HEK293 (cell line): ENCODE measurements around the gene RTN4RL2.

Experiments
- CTCF ChIA-PET: fragments of 350-600 bp; formaldehyde crosslinking; extraction: SDS; loops from one replicate; lab custom pipeline; 2021; ENCODE audit warnings: antibody characterized with exemption; lab: Yijun Ruan, JAX
- POLR2A ChIA-PET: fragments of 300-600 bp; formaldehyde crosslinking; extraction: SDS; loops from one replicate; lab custom pipeline; 2020; ENCODE audit warnings: antibody characterized with exemption, inconsistent platforms; lab: Yijun Ruan, JAX
- H3K27ac ChIP-seq: fragments of 200-500 bp; sonication (Bioruptor generic); 2 replicates; pipeline ENCODE4 v1.5.1; 2014; ENCODE audit warnings: low read depth, low read length, control low read depth, inconsistent platforms; ENCODE audit errors: extremely low read depth
- H3K36me3 ChIP-seq, 2 experiments: fragments of 200-500 bp in 1 of 2; sonication (Bioruptor generic) in 1 of 2; 1 replicate in 1 of 2; 2 replicates in 1 of 2; pipeline ENCODE4 v1.5.1; 2014 to 2017; ENCODE audit warnings: inconsistent platforms in 2 of 2, low read length in 2 of 2; ENCODE audit not compliant: control insufficient read depth in 2 of 2, insufficient read depth in 1 of 2
- H3K4me1 ChIP-seq: fragments of 200-500 bp; sonication (Bioruptor generic); 2 replicates; pipeline ENCODE4 v1.5.1; 2014; ENCODE audit warnings: mild to moderate bottlenecking, low read length, inconsistent platforms; ENCODE audit not compliant: control insufficient read depth, insufficient read depth
- H3K4me3 ChIP-seq: 2 replicates; pipeline ENCODE4 v1.5.1; 2011; ENCODE audit warnings: low read depth, mild to moderate bottlenecking, control low read depth, low read length, moderate library complexity
- H3K9me3 ChIP-seq: fragments of 200-500 bp; sonication (Bioruptor generic); 2 replicates; pipeline ENCODE4 v1.5.1; 2014; ENCODE audit warnings: low read depth, low read length, inconsistent platforms; ENCODE audit not compliant: control insufficient read depth, insufficient read depth
- SCRT1 ChIP-seq: fragments of 450-650 bp; formaldehyde crosslinking; IDR thresholded peaks from 2 replicates; pipeline ENCODE4 v1.5.1; 2016; ENCODE audit warnings: missing biosample characterization, missing genetic modification characterization, borderline replicate concordance
- SP2 ChIP-seq: fragments of 450-650 bp; formaldehyde crosslinking; IDR thresholded peaks from 2 replicates; pipeline ENCODE4 v1.5.1; 2016; ENCODE audit warnings: missing biosample characterization, missing genetic modification characterization
- TRIM28 ChIP-seq: IDR thresholded peaks from 2 replicates; pipeline ENCODE4 v1.6.1; 2011; ENCODE audit warnings: low read length, control low read depth, borderline replicate concordance
- WT1 ChIP-seq: fragments of 450-650 bp; formaldehyde crosslinking; IDR thresholded peaks from 2 replicates; pipeline ENCODE4 v1.5.1; 2016; ENCODE audit warnings: missing biosample characterization, missing genetic modification characterization
- ZIC2 ChIP-seq: fragments of 450-650 bp; formaldehyde crosslinking; IDR thresholded peaks from 2 replicates; pipeline ENCODE4 v1.5.1; 2016; ENCODE audit warnings: missing biosample characterization, missing genetic modification characterization
- ZNF146 ChIP-seq: fragments of 450-650 bp; formaldehyde crosslinking; IDR thresholded peaks from 2 replicates; pipeline ENCODE4 v1.5.1; 2016; ENCODE audit warnings: missing biosample characterization, missing genetic modification characterization
- ZNF155 ChIP-seq: fragments of 450-650 bp; formaldehyde crosslinking; IDR thresholded peaks from 2 replicates; pipeline ENCODE4 v1.5.1; 2016; ENCODE audit warnings: missing biosample characterization, missing genetic modification characterization
- ZNF174 ChIP-seq: fragments of 450-650 bp; formaldehyde crosslinking; IDR thresholded peaks from 2 replicates; pipeline ENCODE4 v1.5.0; 2017; ENCODE audit warnings: missing biosample characterization, mild to moderate bottlenecking, missing genetic modification characterization
- ZNF184 ChIP-seq: fragments of 450-650 bp; IDR thresholded peaks from 2 replicates; pipeline ENCODE4 v1.5.1; 2018; ENCODE audit warnings: missing biosample characterization, mild to moderate bottlenecking, missing genetic modification characterization
- ZNF2 ChIP-seq: fragments of 450-650 bp; formaldehyde crosslinking; IDR thresholded peaks from 2 replicates; pipeline ENCODE4 v1.5.1; 2016; ENCODE audit warnings: missing biosample characterization, missing genetic modification characterization
- ZNF324 ChIP-seq: fragments of 450-650 bp; formaldehyde crosslinking; IDR thresholded peaks from 2 replicates; pipeline ENCODE4 v1.5.1; 2016; ENCODE audit warnings: missing biosample characterization, missing genetic modification characterization
- ZNF341 ChIP-seq: fragments of 450-650 bp; formaldehyde crosslinking; IDR thresholded peaks from 2 replicates; pipeline ENCODE4; 2016; ENCODE audit warnings: low read depth, missing biosample characterization, missing genetic modification characterization
- ZNF354C ChIP-seq: fragments of 450-650 bp; formaldehyde crosslinking; IDR thresholded peaks from 2 replicates; pipeline ENCODE4 v1.5.1; 2016; ENCODE audit warnings: missing biosample characterization, missing genetic modification characterization, low read depth, borderline replicate concordance
- ZNF394 ChIP-seq: fragments of 450-650 bp; formaldehyde crosslinking; IDR thresholded peaks from 2 replicates; pipeline ENCODE4 v1.5.1; 2016; ENCODE audit warnings: missing biosample characterization, missing genetic modification characterization, mild to moderate bottlenecking, moderate library complexity, borderline replicate concordance
- ZNF555 ChIP-seq: fragments of 450-650 bp; formaldehyde crosslinking; conservative IDR thresholded peaks from 2 replicates; pipeline ENCODE4 v1.5.1; 2017; ENCODE audit warnings: missing biosample characterization, mild to moderate bottlenecking, missing genetic modification characterization, inconsistent platforms
- ZNF560 ChIP-seq: fragments of 450-650 bp; formaldehyde crosslinking; IDR thresholded peaks from 2 replicates; pipeline ENCODE4 v1.5.1; 2017; ENCODE audit warnings: missing biosample characterization, missing genetic modification characterization, borderline replicate concordance
- ZNF610 ChIP-seq: fragments of 450-650 bp; formaldehyde crosslinking; IDR thresholded peaks from 2 replicates; pipeline ENCODE4 v1.5.1; 2016; ENCODE audit warnings: missing biosample characterization, missing genetic modification characterization, borderline replicate concordance
- ZNF623 ChIP-seq: fragments of 450-650 bp; formaldehyde crosslinking; IDR thresholded peaks from 2 replicates; pipeline ENCODE4 v1.5.1; 2016; ENCODE audit warnings: missing biosample characterization, missing genetic modification characterization
- ZNF654 ChIP-seq: fragments of 450-650 bp; formaldehyde crosslinking; IDR thresholded peaks from 2 replicates; pipeline ENCODE4 v1.5.1; 2016; ENCODE audit warnings: low read depth, missing biosample characterization, missing genetic modification characterization
- ZNF660 ChIP-seq: fragments of 450-650 bp; IDR thresholded peaks from 2 replicates; pipeline ENCODE4 v1.5.1; 2018; ENCODE audit warnings: missing biosample characterization, mild to moderate bottlenecking, missing genetic modification characterization
- ZNF701 ChIP-seq: fragments of 450-650 bp; formaldehyde crosslinking; IDR thresholded peaks from 2 replicates; pipeline ENCODE4 v1.5.1; 2016; ENCODE audit warnings: missing biosample characterization, missing genetic modification characterization
- ZNF830 ChIP-seq: fragments of 450-650 bp; IDR thresholded peaks from 2 replicates; pipeline ENCODE4 v1.5.0; 2018; ENCODE audit warnings: missing biosample characterization, missing genetic modification characterization, low read depth, mild to moderate bottlenecking, moderate library complexity
- TF ChIP-seq, protein P1 (sequence below): fragments of 450-650 bp; formaldehyde crosslinking; IDR thresholded peaks from 2 replicates; pipeline ENCODE4 v1.5.1; 2017; ENCODE audit warnings: missing biosample characterization, missing genetic modification characterization
- TF ChIP-seq, protein P2 (sequence below): fragments of 450-650 bp; formaldehyde crosslinking; IDR thresholded peaks from 2 replicates; pipeline ENCODE4 v1.5.1; 2016; ENCODE audit warnings: missing biosample characterization, missing genetic modification characterization
- TF ChIP-seq, protein P3 (sequence below): fragments of 450-650 bp; formaldehyde crosslinking; optimal IDR thresholded peaks from 2 replicates; pipeline ENCODE3; 2016; ENCODE audit warnings: missing biosample characterization, mild to moderate bottlenecking, missing genetic modification characterization
- TF ChIP-seq, protein P4 (sequence below): fragments of 450-650 bp; IDR thresholded peaks from 2 replicates; pipeline ENCODE4 v1.5.1; 2018; ENCODE audit warnings: missing biosample characterization, mild to moderate bottlenecking, missing genetic modification characterization

RTN4RL2 gene

DNA sequence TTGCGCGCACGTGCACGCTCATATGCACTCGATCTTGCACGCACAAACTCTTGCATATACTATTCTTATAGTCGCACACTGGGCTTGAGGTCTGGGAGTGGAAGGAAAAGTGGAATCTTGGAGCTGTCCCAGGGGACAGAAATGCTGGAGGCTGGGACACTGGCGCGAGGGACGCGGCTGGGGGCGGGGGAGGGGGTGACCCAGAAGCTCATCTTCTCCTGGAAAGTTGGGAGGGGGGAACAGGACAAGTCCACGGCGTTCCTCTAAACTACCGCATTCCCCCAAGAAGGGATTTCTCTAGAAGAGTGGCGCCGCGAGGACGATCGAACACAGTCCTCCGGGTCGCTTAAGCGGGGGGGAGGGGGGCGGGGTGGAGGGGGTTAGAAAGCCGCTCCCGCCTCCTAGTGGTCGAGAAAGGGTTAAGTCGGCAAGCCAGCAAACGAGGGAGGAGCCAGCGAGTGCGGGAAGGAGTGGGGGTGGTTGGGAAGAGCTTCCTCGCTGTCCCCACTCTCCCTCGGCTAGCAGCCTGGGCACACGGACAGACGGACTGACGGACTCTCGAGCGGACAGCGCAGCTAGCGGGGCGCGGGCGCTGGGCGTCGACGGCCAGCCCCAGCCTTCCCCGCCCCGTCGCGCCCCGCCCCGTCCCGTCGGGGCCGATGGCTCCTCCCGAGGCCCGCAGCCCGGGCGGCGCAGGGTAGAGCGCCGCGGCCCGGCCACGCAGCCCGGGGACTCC lies at the start of gene RTN4RL2 (continued):
- TF ChIP-seq ZNF830 (tag by site-specific recombination) (no peak), ZNF146 (no peak), ZNF555 (no peak), ZNF394 (no peak), ZNF354C (tag by site-specific recombination) (no peak), ZNF660 (no peak), ZNF341 (tag by site-specific recombination) (peak; percentile 91), SCRT1 (tag by site-specific recombination) (no peak), ZNF623 (tag by site-specific recombination) (no peak)

DNA sequence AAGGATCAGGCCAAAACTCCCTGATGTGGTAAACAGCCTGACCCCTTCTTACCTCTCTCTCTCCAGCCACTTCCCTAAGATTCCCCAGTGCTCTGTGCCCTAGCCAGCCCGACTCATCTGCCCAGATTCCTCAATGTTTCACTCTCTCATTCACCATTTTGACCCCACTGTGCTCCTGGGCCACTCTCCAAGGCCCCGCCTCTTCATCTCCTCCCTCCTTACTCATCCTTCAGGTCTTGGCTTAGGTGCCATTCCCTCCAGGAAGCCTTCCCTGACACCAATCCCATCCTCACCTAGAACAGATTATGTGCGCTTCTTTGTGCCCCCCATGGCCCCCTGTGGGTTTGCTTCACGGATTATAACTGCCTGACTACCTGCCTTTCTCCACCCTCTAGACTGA lies 46.6 kb upstream of the RTN4RL2 start:
- ChIA-PET CTCF (no interaction called here), POLR2A (no interaction called here)
- TF ChIP-seq ZIC2 (no peak), ZNF184 (tag by site-specific recombination) (no peak), ZNF174 (tag by site-specific recombination) (no peak), ZNF560 (no peak)
- TF ChIP-seq, protein P1, sequence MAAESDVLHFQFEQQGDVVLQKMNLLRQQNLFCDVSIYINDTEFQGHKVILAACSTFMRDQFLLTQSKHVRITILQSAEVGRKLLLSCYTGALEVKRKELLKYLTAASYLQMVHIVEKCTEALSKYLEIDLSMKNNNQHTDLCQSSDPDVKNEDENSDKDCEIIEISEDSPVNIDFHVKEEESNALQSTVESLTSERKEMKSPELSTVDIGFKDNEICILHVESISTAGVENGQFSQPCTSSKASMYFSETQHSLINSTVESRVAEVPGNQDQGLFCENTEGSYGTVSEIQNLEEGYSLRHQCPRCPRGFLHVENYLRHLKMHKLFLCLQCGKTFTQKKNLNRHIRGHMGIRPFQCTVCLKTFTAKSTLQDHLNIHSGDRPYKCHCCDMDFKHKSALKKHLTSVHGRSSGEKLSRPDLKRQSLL (tag by site-specific recombination) = no peak
- TF ChIP-seq, protein P2, sequence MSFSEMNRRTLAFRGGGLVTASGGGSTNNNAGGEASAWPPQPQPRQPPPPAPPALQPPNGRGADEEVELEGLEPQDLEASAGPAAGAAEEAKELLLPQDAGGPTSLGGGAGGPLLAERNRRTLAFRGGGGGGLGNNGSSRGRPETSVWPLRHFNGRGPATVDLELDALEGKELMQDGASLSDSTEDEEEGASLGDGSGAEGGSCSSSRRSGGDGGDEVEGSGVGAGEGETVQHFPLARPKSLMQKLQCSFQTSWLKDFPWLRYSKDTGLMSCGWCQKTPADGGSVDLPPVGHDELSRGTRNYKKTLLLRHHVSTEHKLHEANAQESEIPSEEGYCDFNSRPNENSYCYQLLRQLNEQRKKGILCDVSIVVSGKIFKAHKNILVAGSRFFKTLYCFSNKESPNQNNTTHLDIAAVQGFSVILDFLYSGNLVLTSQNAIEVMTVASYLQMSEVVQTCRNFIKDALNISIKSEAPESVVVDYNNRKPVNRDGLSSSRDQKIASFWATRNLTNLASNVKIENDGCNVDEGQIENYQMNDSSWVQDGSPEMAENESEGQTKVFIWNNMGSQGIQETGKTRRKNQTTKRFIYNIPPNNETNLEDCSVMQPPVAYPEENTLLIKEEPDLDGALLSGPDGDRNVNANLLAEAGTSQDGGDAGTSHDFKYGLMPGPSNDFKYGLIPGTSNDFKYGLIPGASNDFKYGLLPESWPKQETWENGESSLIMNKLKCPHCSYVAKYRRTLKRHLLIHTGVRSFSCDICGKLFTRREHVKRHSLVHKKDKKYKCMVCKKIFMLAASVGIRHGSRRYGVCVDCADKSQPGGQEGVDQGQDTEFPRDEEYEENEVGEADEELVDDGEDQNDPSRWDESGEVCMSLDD (tag by site-specific recombination) = no peak
- H3K4me3 ChIP-seq = no peak overlapping the region
- no peaks in the 10 kb centered on the region for H3K4me1 ChIP-seq
- H3K9me3 ChIP-seq = no peaks in the 10 kb centered on the region
- no peaks in the 10 kb centered on the region for H3K36me3 ChIP-seq
- H3K27ac ChIP-seq = no peak overlapping the region

DNA sequence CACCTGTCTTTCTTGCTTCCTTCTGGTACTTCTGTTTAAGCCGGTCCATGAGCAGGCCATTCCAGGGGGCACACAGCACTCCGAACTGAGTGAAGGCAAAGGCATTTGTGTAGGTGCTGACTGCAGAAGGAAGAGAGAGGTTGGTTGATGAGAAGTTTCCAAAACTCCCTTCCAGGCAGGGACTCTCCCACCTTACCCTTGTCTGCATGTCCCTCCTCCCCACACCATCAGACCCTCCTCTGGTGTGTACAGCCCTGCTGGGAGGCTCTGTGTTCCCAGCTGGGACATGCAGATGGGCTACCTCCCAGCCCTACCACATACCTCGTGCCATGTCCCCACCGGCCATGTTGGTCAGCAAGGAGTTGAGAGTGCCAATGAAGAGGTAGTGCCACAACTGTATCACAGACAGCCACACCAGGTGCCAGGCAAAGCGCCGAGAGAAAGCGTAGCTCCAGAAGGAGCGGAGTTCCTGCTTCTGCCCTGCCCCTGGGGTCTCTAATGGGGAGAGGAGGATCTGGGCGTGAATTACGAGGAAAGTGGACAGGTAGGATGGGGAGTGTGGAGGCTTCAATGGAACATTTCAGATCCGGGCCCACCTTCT lies 45.6 kb upstream of the RTN4RL2 start:
- Histone ChIP-seq H3K36me3 (no peaks in the 10 kb centered on the region), H3K4me1 (no peaks in the 10 kb centered on the region), H3K27ac (no peak overlapping the region), H3K4me3 (no peak overlapping the region), H3K9me3 (no peaks in the 10 kb centered on the region)
- ChIA-PET POLR2A (no interaction called here), CTCF (no interaction called here)
- TF ChIP-seq WT1 (tag by site-specific recombination) (no peak), SP2 (tag by site-specific recombination) (no peak), TRIM28 (no peak), ZNF610 (tag by site-specific recombination) (no peak), ZNF555 (no peak), ZNF2 (no peak), ZNF654 (tag by site-specific recombination) (no peak), ZNF146 (no peak), ZNF155 (tag by site-specific recombination) (no peak), ZNF324 (no peak), ZNF701 (tag by site-specific recombination) (no peak)
- TF ChIP-seq, protein P3, sequence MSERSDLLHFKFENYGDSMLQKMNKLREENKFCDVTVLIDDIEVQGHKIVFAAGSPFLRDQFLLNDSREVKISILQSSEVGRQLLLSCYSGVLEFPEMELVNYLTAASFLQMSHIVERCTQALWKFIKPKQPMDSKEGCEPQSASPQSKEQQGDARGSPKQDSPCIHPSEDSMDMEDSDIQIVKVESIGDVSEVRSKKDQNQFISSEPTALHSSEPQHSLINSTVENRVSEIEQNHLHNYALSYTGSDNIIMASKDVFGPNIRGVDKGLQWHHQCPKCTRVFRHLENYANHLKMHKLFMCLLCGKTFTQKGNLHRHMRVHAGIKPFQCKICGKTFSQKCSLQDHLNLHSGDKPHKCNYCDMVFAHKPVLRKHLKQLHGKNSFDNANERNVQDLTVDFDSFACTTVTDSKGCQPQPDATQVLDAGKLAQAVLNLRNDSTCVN = no peak
- TF ChIP-seq, protein P4, sequence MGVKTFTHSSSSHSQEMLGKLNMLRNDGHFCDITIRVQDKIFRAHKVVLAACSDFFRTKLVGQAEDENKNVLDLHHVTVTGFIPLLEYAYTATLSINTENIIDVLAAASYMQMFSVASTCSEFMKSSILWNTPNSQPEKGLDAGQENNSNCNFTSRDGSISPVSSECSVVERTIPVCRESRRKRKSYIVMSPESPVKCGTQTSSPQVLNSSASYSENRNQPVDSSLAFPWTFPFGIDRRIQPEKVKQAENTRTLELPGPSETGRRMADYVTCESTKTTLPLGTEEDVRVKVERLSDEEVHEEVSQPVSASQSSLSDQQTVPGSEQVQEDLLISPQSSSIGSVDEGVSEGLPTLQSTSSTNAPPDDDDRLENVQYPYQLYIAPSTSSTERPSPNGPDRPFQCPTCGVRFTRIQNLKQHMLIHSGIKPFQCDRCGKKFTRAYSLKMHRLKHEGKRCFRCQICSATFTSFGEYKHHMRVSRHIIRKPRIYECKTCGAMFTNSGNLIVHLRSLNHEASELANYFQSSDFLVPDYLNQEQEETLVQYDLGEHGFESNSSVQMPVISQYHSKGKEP = no peak
